Ureter (tissue), 1 donor: ENCODE results near the gene C10orf90. TPM values are rescaled to one million over a fixed set of nuclear protein-coding genes. Genes with fewer than 3 reads are reported as not detected.

Source experiments
- DNase-seq: peaks from one replicate; pipeline ENCODE4 v3.0.0-alpha.2; 2020; ENCODE audit warnings: low spot score
- total RNA-seq: library from RNA; stranded (reverse); gene quantifications from one replicate; pipeline ENCODE4 v1.2.4, GENCODE V29; 2023
- donor health status: DM: yes; HTN: yes; CAD: no.

C10orf90 gene
- total RNA-seq, 1 donor from 2014 or later = not detected

DNA sequence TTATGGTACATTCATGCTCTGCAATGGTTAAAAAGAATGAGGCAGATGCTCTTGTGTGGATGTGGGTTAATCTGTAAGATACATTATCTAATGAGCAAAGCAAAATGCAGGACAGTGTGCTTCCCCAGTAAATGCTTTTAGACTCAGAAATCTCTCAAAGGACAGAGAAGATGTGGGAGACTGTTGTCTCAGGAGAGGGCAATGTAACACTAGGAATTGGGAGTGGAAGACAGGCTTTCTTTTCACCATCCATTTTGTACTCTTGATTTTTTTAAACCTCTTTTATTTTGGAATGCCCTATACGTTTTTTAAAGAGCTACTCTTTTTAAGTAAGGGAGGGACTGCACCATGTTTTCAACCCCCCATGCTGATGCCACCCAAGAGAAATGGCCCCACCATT, 204.7 kb downstream of the C10orf90 start:
- no peak for DNase-seq

DNA sequence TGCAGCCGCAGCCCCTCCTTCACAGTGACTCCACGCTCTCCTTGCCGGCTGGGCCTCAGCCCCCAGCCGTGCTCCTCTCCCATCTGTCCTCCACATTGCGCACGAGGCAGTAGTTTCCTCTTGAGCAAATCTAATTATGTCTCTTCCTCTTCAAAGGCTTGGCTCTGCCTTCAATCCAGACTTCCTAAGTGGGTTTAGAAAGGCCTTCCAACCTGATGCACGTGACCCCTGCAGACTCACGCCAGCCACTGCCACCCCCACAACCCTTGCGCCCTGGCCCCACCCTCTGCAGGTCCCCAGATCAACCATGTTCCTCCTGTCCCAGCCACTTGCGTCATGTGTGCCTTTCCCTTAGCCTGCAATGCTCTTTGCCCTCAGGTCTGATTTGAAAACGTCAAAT, 207.2 kb downstream of the C10orf90 start:
- DNase-seq = no peak

DNA sequence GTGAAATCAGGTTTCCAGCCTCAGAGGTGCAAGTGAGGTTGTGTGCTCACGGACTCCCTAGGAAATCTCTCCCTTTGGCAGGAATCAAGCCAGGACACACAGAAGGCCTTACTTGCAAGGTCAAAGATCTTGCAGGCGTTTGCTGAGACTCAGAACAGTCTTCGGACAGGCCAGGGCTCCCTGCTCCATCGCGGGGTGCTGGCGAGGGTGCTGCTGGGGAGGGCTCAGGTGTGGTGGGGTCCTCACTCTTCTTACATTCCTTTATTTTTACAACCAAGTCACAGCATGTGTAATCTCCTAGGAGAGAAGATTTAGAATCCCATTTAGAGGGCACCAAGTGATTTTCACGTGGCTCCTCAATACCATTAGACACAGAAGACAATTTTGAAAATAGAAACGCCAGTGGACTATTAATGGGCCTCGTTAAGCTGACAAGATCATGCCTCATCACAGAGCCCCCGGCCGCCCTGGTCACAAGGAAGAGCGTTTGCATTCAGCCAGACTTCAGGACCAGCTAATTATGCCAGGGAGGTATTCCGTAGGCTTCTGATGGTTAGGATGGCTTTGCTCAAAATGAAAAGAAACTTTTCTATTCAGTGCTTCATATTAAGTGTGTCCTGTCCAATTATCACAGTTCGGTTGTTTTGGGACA, 209.1 kb downstream of the C10orf90 start:
- DNase-seq = no peak

DNA sequence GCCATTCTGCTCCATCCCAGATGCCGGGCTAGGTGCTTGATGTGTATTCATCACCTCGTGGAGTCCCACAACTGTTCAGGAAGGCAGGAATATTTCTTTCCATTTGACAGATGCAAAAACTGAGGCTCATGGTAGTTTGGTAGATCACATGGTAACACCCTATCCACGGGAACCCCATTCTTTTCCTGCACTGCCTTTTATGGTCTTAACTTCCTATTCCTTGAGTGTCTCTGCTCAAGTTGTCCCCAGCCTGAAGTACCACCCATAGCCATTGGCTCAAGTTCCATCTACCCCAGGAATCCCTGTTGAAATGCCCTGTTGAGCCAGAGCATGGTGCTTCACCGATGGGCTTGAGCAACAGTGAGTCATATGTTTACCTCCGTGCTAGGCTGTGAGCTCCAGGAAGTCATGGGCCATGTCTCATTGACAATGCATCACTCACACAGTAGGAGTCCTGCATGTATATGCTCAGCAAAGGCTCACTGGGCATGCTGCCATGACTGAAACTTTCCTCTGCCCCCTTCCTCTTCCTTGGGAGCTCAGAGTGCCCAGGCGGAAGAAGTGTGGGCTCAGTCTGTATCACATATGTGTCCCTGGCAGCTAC, 210.5 kb downstream of the C10orf90 start:
- DNase-seq = peak; percentile 68

DNA sequence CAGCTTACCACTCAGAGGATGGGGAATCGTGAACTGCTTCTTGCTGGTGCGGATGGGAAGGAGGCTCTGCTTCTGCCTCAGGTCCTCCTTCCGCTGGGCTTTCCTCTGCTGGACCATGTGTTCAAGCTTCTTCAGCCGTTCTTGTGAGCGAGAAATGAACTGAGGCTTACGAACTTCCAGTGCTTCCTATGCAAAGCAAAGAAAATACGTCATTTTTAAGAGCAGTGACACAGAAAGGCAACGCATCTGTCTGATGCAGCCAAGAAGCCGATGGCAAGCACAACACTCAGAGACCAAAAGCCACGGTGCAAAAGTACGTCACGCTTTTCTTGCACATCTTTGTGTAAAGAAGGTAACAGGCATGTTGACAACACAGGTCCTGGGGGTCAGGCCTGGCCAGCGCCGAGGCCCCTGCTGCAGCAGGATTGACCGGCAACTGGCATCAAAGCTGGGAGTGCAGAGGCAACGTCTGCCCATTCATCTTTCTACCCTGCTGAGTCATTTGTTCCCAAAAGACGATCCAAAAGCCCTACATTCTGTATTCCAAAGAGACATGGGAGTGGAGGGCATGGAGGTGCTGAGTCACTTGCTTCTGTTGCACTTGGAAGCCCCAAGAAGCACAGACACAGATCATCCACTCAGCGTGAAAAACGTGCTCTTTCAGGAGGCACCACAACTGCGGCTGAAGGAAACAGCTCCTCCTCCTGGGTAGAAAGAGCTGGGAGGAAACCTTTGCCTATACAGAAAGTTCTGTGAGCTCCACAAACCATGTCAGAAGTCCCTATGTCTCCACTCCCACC, 211.3 kb downstream of the C10orf90 start:
- DNase-seq = no peak

DNA sequence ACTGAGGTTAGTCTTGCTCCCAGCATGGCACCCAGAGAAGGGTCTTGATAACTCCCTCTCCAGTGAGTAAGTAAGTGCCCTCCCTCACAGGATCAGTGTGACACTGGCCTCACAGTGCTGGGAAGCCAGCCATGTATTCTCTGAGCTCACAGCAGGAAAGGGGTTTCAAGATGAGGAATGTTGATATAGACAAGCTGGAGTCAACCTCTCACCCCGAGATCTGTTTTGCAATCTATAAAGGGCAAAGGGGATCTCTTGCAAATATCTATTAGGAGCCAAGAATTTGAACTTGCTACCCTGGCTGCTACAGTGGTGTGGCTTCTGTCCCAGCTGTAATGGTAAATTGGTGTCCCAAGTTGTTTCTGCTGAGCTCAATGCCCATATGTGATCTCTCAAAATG, 212.0 kb downstream of the C10orf90 start:
- no peak for DNase-seq

DNA sequence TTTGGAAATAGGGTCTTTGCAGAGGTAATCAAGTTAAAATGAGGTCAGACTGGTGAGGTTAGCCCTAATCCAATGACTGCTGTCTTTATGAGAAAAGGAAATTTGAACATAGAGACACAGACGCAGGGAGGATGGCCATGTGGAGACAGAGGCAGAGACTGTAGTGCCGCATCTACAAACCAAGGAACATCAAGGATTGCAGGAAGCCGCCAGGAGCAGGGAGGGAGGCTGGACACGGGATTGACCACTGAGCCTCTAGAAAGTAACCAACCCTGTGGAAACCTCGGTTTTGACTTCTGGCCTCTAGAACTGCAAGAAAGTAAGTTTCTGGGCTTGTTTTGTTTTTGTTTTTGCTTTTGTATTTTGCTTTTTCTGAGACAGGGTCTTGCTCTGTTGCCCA, 213.9 kb downstream of the C10orf90 start:
- peak; percentile 13 for DNase-seq

DNA sequence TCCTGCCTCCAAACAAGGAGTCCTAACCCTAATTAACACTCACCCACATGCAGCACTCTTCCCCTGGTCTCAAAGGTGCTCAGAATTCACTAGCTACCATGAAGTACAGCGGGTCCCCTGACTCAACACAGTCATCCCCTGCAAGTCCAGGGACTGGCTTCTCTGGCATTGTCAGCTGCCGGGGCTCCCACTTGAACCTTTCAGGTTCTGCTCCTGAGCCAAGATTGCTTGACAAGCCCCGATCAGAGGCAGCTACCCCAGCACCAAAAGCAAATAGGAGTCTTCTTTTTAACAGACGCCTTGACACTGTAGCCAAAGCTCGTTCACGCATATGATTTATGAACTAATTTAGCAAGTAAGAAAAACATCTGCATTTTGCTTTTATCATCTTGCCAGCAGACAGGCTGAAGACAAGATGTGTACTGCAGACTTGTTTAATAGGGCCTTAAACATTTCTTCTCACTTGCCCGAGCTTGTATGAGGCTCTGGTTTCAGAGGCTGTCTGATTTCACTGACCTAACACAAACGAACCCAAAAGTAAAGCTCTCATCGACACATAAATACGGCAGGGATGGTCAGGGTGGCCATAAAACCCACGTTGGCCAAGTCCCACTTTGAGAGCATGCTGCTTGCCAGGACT, 214.6 kb downstream of the C10orf90 start:
- no peak for DNase-seq

DNA sequence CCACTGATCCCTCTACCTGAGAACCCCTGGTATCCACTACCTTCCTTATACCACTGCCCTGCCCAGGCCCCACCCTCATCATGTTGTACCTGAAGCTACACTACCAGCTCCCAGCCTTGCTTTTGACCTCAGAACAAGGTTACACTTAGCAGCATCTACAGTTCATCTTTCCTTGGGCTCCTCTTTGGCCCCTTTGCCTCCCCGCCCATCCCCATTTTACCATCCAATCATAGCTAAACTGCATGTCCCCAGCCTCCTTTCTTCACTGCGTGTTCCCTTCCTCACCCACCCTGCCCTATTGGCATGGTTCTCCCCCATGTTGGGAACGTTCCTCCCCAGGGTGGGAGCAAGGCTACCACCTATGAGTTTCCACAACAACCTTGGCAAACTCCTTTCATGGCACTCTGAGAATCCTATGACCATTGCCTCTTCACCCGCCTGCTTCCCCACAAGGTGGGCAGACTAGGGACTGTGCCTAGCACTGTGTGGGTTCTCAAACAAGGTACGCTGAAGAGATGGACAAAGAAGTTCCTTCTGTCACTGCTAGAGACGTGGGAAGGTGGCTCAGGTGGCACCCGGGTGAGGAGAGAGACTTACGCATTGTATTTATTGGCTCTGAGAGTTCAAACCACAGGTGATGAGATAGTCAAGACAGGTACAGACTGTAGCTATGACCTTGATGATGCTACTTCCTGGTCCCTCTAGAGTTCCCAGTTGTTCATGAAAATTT, 215.3 kb downstream of the C10orf90 start:
- no peak for DNase-seq

DNA sequence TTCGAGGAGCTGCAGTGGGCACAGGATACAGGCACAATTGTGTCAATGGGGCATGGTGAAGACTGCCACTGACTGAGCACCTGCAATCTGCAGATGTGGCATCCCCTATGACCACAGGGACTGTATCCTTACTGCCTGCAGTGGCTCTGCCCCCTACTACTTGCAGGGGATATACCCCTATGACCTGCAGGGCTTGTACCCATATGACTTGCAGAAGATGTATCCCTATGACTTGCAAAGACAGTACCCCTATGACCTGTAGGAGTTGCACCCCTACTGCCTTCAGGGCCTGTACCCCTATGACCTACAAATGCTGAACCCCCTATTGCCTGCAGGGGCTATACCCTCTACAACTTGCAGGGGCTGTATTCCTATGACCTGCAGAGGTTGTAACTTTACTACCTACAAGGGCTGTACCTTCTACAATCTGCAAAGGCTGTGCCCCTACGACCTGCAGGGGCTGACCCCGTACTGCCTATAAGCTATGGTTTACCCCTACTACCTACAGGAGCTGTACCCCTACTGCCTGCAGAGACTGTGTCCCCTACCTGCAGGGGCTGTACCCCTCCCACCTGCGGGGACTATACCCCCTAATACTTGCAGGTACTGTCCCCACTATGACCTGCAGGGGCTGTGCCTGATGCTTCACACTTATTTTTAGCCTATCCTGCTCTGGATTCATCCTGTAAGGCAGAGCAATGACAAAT, 216.3 kb downstream of the C10orf90 start:
- no peak for DNase-seq

DNA sequence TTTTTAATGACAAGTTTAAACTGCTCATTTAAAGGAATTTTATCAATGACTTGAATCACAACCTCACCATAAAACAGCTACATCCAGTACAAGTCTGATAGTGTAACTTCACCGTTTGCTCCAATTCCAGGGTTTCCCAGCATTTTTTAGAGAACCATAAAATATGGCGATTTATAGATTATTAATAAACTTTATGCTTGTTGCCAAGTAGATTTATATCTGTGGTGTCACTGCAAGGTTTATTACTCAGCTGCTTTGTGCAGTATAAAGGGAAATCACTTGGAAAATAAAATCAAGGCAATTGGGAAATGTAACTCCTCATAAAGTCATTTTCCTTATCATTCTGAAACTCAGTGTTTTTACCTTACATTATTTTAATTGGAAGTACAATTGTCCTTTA, 218.2 kb downstream of the C10orf90 start:
- DNase-seq = no peak

DNA sequence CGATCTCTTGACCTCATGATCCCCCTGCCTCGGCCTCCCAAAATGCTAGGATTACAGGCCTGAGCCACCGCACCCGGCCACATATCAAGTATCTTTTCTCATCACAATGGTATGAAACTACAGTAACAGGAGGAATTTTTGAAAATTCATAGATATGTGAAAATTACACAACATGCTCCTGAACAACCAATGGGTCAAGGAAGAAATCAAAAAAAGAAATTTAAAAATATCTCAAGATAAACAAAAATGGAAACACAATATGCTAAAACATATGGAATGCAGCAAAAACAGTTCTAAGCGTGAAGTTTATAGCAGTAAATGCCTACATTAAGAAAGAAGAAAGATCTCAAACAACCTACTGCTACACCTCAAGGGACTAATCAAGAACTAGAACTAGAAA, 222.4 kb downstream of the C10orf90 start:
- DNase-seq = no peak

DNA sequence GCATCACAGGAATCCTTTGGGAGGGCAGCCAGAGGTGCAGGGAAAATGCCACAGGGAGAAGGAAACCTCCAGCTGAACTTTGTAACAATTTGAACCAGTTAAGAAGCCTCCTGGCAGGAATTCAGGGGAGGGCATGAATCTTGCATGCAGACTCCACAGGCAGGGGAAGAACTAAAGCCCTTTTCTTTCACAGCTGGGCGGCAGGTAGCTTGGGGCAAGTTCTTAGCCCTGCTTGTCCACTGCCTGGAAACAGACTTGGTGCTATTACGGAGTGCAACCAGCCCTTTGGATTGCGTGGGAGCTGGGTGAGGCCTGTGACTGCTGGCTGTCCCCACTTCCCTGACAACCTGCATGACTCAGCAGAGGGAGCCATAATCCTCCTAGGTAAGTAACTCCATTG, 230.6 kb downstream of the C10orf90 start:
- no peak for DNase-seq

DNA sequence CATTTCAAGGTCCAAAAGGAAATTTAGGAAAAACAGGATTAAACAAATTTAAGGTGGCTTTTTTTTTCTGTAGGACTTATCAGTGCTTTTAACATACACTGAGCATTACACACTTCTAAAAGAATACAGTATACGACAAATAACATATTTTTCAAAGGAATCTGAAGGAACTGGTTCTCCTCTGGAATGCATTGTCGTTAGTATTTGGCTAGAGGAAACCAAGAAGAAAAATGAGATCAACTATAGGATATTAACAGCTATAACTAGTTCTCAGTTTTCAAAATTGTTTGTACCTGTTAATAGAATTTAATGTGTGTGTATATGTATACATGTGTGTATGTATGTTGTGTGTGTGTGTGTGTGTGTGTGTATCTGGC, 232.1 kb downstream of the C10orf90 start:
- no peak for DNase-seq

DNA sequence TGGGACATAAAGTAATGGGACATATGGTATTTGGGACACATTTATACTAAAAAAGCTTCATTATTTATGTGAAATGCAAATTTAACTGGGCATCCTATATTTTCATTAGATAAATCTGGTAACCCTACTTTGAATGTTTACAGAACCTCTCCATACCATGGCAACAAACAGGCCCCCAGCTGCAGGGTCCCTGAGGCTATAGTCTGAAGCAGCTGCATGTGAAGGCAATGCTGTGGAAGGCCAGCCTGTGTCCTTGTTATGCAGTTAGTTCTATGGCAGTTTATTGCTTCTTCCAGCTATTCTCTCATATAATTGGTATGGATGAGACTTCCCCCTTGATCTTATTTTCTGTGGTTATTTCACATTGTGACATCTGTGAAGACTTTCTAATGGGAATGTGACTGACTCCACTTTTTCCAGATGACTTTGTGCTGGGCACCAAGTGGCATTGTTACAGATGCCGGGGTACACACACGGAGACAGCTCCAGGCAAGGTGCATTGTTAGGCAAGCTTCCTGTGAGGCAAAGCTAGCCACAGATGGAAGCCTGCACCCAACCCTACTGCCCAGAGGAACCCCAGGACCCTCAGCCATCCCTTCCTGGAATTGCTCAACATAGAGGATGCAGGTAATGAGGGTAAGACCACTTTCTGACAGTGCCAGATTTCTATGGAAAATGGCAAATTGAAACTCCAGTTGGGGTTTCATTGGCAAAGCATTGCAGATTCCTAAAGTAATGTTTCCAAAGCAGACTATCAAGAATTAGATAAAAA, 232.7 kb downstream of the C10orf90 start:
- no peak for DNase-seq

DNA sequence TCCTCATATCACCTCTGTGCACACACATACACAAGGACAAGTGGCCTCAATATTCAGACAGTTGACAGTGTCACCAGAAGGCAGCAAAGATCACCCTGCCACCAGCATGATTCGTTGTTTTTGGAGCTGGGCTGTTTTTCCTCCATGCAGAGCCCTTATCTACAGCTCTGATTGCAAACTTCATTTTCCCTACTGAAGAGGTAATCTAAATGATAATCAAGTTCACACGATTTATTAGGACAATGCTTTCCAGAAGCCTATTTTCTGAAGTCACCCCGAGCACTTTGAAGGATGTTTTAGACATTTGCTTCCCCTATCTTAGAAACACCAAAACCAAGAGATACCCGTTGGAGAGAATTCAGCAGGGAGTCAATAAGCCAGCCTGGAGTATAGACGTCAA, 236.3 kb downstream of the C10orf90 start:
- no peak for DNase-seq

DNA sequence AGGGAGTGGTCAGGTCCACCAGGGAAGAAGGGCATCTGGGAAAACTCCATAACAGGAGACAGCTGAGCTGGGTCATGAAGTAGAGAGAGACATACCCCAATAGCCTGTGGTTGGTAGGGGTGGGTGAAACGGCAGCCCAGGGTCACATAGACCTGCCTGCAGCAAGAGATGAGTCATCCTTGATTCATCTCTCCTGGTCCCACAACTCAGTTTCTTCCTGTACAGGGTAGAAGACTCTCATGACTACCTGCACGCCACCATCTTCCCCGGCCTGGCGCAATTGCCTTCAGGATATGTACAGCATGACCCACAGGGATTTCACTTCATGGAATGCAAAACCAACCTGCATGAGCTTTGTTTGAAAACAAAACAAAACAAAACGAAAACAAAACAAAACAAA, 237.1 kb downstream of the C10orf90 start:
- no peak for DNase-seq

DNA sequence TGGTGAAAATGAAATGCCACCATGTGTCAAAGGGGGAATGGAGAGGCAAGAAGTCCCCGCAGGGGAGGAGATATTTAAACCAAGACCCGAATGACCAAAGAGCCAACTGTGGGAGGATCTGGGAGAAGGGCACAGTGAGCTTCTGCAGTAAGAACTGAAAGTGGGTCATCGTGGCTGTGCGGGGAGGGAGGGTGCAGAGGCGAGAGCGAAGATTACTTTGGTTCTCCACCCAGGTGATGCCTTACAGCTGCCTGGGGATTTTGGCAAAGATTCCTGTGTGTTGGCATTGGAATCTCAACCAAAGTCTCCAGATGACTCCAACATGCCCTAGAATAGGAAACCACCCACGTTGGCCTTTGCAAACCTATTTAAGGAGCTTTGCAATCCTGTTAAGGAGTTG, 238.0 kb downstream of the C10orf90 start:
- no peak for DNase-seq

DNA sequence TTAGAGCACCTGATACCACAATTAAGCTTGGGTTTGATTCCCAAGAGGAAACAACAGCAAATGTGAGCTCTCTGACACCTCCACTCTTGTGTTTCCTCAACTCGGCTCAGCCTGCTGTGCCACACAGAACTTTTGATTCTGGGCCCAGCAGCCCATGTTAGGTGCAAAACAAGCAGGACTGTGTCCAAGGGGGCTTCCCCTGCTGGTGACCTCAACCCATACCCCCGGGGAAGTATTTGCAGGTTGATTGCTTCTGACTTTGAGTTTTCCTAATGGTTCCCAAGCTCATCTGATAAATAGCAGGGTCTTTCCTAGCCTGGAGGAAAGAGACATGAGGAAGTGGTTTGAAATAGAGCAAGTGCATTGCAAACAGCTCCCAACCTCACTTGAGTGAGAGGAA, 238.7 kb downstream of the C10orf90 start:
- no peak for DNase-seq

DNA sequence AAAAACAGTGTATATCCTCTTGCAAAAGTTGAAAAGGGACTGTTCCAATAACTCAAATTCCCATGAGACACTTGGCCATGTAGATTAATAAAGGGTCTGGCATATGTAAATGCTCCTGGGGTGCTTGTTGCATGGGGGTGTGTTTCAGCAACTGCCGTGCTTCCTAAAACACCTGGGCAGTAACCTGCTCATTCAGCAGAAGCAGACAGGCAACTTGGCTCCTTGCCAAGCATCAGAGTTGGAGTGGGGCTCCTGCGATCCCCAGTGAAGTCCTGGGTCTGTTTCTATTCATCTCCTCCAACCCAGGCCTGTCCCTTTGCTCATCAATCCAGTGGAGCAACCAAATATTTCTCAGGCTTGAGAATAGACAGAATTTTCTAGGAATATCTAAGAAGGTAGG, 240.0 kb downstream of the C10orf90 start:
- no peak for DNase-seq

DNA sequence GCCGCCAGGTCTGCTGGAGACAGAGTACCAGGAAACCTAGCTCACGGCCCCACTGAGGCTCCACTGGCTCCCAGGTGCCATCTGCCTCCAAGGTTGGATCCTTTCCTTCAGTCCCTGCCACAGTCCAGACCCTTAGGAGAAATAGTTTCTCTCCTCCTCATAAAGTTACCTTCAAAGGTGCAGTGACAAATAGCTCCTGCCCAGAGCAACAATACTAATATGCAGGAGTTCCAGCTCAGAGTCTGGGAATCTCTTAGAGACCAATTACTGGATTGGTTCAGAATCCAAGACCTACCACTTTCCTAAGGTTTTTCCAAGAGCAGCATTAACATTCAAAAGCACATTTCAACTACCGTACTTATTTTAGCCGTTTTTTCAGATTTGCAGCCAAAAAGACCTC, 241.2 kb downstream of the C10orf90 start:
- no peak for DNase-seq
